ENCODE results near the gene RIT1. TPM values are rescaled to one million over a fixed set of nuclear protein-coding genes. Genes with fewer than 3 reads are reported as not detected.

Gene RIT1
- total RNA-seq, 2 donors from 2014 or later, result 26.0 to 39.2 TPM

DNA sequence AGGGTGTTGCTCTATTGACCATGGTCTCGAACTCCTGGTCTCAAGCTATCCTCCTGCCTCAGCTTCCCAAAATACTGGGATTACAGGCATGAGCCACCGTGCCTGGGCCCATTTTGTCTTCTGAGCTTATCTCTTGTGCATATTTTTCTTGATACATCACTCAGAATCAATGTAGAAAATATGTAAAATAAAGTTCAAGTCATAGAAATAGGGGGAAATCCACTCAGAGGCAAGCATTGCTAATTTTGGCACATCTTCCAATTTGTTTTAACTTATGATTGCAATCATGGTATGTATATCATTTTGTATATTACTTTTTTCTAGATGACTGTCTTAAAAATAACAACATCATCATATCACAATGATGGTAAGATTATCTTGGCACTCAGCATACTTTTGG, 21.6 kb downstream of the RIT1 start:
- DNase-seq, result no peak
- Mint-ChIP-seq H3K27ac (no peak overlapping the region), H3K9me3 (no peaks in the 10 kb centered on the region), H3K4me3 (no peak overlapping the region), H3K27me3 (ENCODE audit: insufficient read depth) (no peaks in the 10 kb centered on the region), H3K4me1 (no peaks in the 10 kb centered on the region), H3K36me3 (ENCODE audit: low read depth) (no peaks in the 10 kb centered on the region)
- no peaks in the 10 kb centered on the region for H3K4me1 ChIP-seq (ENCODE audit: control insufficient read depth, insufficient read depth, low read length)
- 78 to 79% methylated on average over 2 of the region's 2 CpGs for WGBS, 2 experiments (ENCODE audit: insufficient coverage in 1 of 2, insufficient read length in 1 of 2)
- no peaks in the 10 kb centered on the region for H3K36me3 ChIP-seq (ENCODE audit: control insufficient read depth, insufficient read depth, low read length)
- no peak overlapping the region for H3K9ac ChIP-seq (ENCODE audit: extremely low read depth, low read length, poor library complexity, severe bottlenecking)
- no peaks in the 10 kb centered on the region for H3K9me3 ChIP-seq (ENCODE audit: control insufficient read depth, low read length)
- TF ChIP-seq, protein P1, sequence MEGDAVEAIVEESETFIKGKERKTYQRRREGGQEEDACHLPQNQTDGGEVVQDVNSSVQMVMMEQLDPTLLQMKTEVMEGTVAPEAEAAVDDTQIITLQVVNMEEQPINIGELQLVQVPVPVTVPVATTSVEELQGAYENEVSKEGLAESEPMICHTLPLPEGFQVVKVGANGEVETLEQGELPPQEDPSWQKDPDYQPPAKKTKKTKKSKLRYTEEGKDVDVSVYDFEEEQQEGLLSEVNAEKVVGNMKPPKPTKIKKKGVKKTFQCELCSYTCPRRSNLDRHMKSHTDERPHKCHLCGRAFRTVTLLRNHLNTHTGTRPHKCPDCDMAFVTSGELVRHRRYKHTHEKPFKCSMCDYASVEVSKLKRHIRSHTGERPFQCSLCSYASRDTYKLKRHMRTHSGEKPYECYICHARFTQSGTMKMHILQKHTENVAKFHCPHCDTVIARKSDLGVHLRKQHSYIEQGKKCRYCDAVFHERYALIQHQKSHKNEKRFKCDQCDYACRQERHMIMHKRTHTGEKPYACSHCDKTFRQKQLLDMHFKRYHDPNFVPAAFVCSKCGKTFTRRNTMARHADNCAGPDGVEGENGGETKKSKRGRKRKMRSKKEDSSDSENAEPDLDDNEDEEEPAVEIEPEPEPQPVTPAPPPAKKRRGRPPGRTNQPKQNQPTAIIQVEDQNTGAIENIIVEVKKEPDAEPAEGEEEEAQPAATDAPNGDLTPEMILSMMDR (conservative IDR thresholded peaks at IDR 0.05), result no peak
- no peaks in the 10 kb centered on the region for H3K27me3 ChIP-seq (ENCODE audit: control insufficient read depth, insufficient read depth, low read length, poor library complexity, severe bottlenecking)
- H3K4me3 ChIP-seq (ENCODE audit: low read length), result no peak overlapping the region
- no peak overlapping the region for H3K27ac ChIP-seq (ENCODE audit: low read depth, low read length)

DNA sequence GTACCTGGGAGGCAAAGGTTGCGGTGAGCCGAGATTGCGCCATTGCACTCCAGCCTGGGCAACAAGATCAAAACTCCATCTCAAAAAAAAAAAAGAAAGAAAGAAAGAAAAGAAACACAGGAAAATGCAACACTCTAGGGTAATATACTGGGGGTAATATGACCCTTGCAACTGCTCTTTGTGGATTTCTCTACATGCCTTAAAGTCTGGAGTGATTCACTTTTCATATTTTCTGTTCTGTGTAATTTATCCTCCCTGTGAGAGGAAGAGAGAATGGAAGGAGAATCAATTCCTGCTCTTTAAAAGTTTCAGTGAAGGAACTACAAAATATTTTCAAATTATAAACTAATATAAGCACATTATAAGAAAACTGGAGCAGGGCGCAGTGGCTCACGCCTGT, 22.7 kb downstream of the RIT1 start:
- H3K4me1 Mint-ChIP-seq, result peaks cover 10% of the 10 kb centered on the region
- TF ChIP-seq, protein P1 (conservative IDR thresholded peaks at IDR 0.05), result no peak
- no peak for DNase-seq
- Histone ChIP-seq H3K27me3 (ENCODE audit: control insufficient read depth, insufficient read depth, low read length, poor library complexity, severe bottlenecking) (no peaks in the 10 kb centered on the region), H3K27ac (ENCODE audit: low read depth, low read length) (no peak overlapping the region), H3K9ac (ENCODE audit: extremely low read depth, low read length, poor library complexity, severe bottlenecking) (no peak overlapping the region), H3K36me3 (ENCODE audit: control insufficient read depth, insufficient read depth, low read length) (no peaks in the 10 kb centered on the region), H3K9me3 (ENCODE audit: control insufficient read depth, low read length) (no peaks in the 10 kb centered on the region), H3K4me1 (ENCODE audit: control insufficient read depth, insufficient read depth, low read length) (no peaks in the 10 kb centered on the region), H3K4me3 (ENCODE audit: low read length) (no peak overlapping the region)
- H3K4me3 Mint-ChIP-seq, result no peak overlapping the region
- no peaks in the 10 kb centered on the region for H3K9me3 Mint-ChIP-seq
- no peak overlapping the region for H3K27ac Mint-ChIP-seq
- no peaks in the 10 kb centered on the region for H3K27me3 Mint-ChIP-seq (ENCODE audit: insufficient read depth)
- 93 to 94% methylated on average over 2 to 5 of the region's 5 CpGs for WGBS, 2 experiments (ENCODE audit: insufficient coverage in 1 of 2, insufficient read length in 1 of 2)
- no peaks in the 10 kb centered on the region for H3K36me3 Mint-ChIP-seq (ENCODE audit: low read depth)

DNA sequence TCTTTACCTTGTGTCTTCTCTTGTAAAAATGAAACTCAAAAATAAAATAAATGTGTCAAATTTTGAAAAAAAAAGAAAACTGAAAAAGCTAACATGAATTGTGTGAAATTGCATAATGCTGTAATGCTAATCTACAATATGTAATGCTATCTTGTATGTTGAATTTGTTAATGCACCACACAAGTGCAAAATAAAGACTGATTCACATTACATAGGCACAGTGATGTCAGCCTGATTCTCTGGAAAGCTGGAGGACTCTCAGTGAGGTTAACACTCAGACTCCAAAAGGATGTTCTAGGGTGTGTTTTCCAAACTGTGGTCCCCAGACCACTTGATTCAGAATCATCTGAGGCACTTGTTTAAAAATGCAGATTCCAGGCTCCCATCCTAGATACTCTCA, 26.2 kb downstream of the RIT1 start:
- no peaks in the 10 kb centered on the region for H3K4me1 ChIP-seq (ENCODE audit: control insufficient read depth, insufficient read depth, low read length)
- no peaks in the 10 kb centered on the region for H3K36me3 ChIP-seq (ENCODE audit: control insufficient read depth, insufficient read depth, low read length)
- H3K4me3 ChIP-seq (ENCODE audit: low read length), result no peak overlapping the region
- H3K27me3 ChIP-seq (ENCODE audit: control insufficient read depth, insufficient read depth, low read length, poor library complexity, severe bottlenecking), result peaks cover 20% of the 10 kb centered on the region
- Mint-ChIP-seq H3K4me3 (no peak overlapping the region), H3K9me3 (no peaks in the 10 kb centered on the region), H3K36me3 (ENCODE audit: low read depth) (no peaks in the 10 kb centered on the region), H3K27me3 (ENCODE audit: insufficient read depth) (peaks cover 5% of the 10 kb centered on the region), H3K27ac (no peak overlapping the region), H3K4me1 (peaks cover 10% of the 10 kb centered on the region)
- TF ChIP-seq, protein P1 (conservative IDR thresholded peaks at IDR 0.05), result no peak
- no peak overlapping the region for H3K9ac ChIP-seq (ENCODE audit: extremely low read depth, low read length, poor library complexity, severe bottlenecking)
- no peaks in the 10 kb centered on the region for H3K9me3 ChIP-seq (ENCODE audit: control insufficient read depth, low read length)
- no peak for DNase-seq
- no peak overlapping the region for H3K27ac ChIP-seq (ENCODE audit: low read depth, low read length)
